PC-9 (cell line): ENCODE results near the gene ATP10B. TPM values are rescaled to one million over a fixed set of nuclear protein-coding genes. Genes with fewer than 3 reads are reported as not detected.

ENCODE experiments used
- BruUV-seq: library from RNA; stranded (reverse); fragments of 400-500 nt; replicated peaks from 2 replicates; lab custom pipeline; 2021; lab: Mats Ljungman, UMichigan
- CTCF ChIA-PET: fragments of 300-600 bp; sonication (Branson Sonifier 250); formaldehyde crosslinking; loops from one replicate; lab custom pipeline; 2022; ENCODE audit warnings: antibody characterized with exemption; lab: Charles Lee
- POLR2A ChIA-PET: fragments of 300-600 bp; sonication (Branson Sonifier 250); formaldehyde crosslinking; loops from one replicate; lab custom pipeline; 2022; ENCODE audit warnings: antibody characterized with exemption; ENCODE audit not compliant: unreplicated experiment; lab: Charles Lee
- DNase-seq, 2 experiments: peaks; one replicate each; pipeline versions ENCODE4 v3.0.0 to v3.0.0-alpha.2; 2015 to 2022; ENCODE audit warnings: mixed read lengths in 1 of 2
- H2AFZ ChIP-seq: fragments of 200-600 bp; sonication (generic); 2 replicates; pipeline ENCODE4 v1.8.1; 2017; ENCODE audit warnings: antibody characterized with exemption
- H3F3A ChIP-seq: fragments of 200-600 bp; sonication (generic); 2 replicates; pipeline ENCODE4 v1.8.1; 2017; ENCODE audit warnings: antibody characterized with exemption, mild to moderate bottlenecking, low read depth; ENCODE audit not compliant: insufficient read depth
- H3K27ac ChIP-seq: fragments of 200-600 bp; sonication (generic); 2 replicates; pipeline ENCODE4 v1.6.1; 2016; ENCODE audit warnings: mixed run types
- H3K27me3 ChIP-seq: fragments of 200-600 bp; sonication (generic); 2 replicates; pipeline ENCODE4 v1.6.1; 2016; ENCODE audit warnings: low read depth, mixed run types; ENCODE audit not compliant: insufficient read depth
- H3K36me3 ChIP-seq: fragments of 200-600 bp; sonication (generic); 2 replicates; pipeline ENCODE4 v1.6.1; 2016; ENCODE audit warnings: low read depth, mixed run types
- H3K4me1 ChIP-seq: fragments of 200-600 bp; sonication (generic); replicated peaks from 2 replicates; pipeline ENCODE4 v1.6.1; 2016; ENCODE audit warnings: mixed run types; ENCODE audit not compliant: insufficient read depth
- H3K4me2 ChIP-seq: fragments of 200-600 bp; sonication (generic); 2 replicates; pipeline ENCODE4 v1.6.1; 2017; ENCODE audit warnings: mixed run types
- H3K4me3 ChIP-seq: fragments of 200-600 bp; sonication (generic); 2 replicates; pipeline ENCODE4 v1.6.1; 2016; ENCODE audit warnings: mixed run types
- H3K79me2 ChIP-seq: fragments of 200-600 bp; sonication (generic); 2 replicates; pipeline ENCODE4 v1.6.1; 2017; ENCODE audit warnings: low read depth, mixed run types
- H3K9me2 ChIP-seq: fragments of 200-600 bp; sonication (generic); 2 replicates; pipeline ENCODE4 v1.8.1; 2017; ENCODE audit warnings: mild to moderate bottlenecking; ENCODE audit not compliant: insufficient read depth
- H3K9me3 ChIP-seq: fragments of 200-600 bp; sonication (generic); 2 replicates; pipeline ENCODE4 v1.8.1; 2016; ENCODE audit warnings: low read depth; ENCODE audit not compliant: insufficient read depth
- H4K20me1 ChIP-seq: fragments of 200-600 bp; sonication (generic); 2 replicates; pipeline ENCODE4 v1.8.1; 2017; ENCODE audit not compliant: insufficient read depth
- CTCF ChIP-seq: fragments of 200-600 bp; sonication (generic); conservative IDR thresholded peaks from 2 replicates; pipeline ENCODE4 v1.6.1; 2017; ENCODE audit warnings: mixed run types, antibody characterized with exemption, mild to moderate bottlenecking, moderate library complexity
- EZH2 ChIP-seq: fragments of 200-600 bp; sonication (generic); IDR thresholded peaks from 2 replicates; pipeline ENCODE4 v1.8.0; 2017; ENCODE audit warnings: antibody characterized with exemption, low read depth
- intact Hi-C: fragments of 100-400 bp; cut with micrococcal nuclease; formaldehyde crosslinking; loops from one replicate; pipeline ENCODE4 v1.10.0; 2022; ENCODE audit not compliant: unreplicated experiment
- total RNA-seq: library from RNA; stranded (reverse); gene quantifications from 2 replicates; pipeline ENCODE4 v1.2.3, GENCODE V29; 2021

Gene ATP10B
- total RNA-seq, 1 experiment from 2014 or later: not detected

GRCh38 chr5:160545832-160546231 lies 306.2 kb downstream of the ATP10B start:
- Histone ChIP-seq H2AFZ (no peak overlapping the region), H3K27ac (no peak overlapping the region), H4K20me1 (no peaks in the 10 kb centered on the region), H3K9me2 (no peaks in the 10 kb centered on the region), H3K4me2 (no peak overlapping the region), H3K4me1 (no peaks in the 10 kb centered on the region), H3K27me3 (no peaks in the 10 kb centered on the region), H3K9me3 (no peaks in the 10 kb centered on the region), H3K79me2 (no peaks in the 10 kb centered on the region), H3F3A (no peaks in the 10 kb centered on the region), H3K36me3 (no peaks in the 10 kb centered on the region), H3K4me3 (no peak overlapping the region)
- POLR2A ChIA-PET: interaction anchor here (0.6 kb wide), 1 partner anchor 688 kb away, joined by 4 read pairs; no protein-coding TSS in a partner anchor
- no peak for TF ChIP-seq CTCF
- no peak for TF ChIP-seq EZH2
- intact Hi-C loops: no loop called here
- BruUV-seq: no TSS peak
- no peak for DNase-seq
- CTCF ChIA-PET: no interaction called here

GRCh38 chr5:160543395-160543794 lies 308.6 kb downstream of the ATP10B start:
- DNase-seq: no peak
- Histone ChIP-seq H3K9me3 (no peaks in the 10 kb centered on the region), H3K4me3 (no peak overlapping the region), H3K79me2 (no peaks in the 10 kb centered on the region), H4K20me1 (no peaks in the 10 kb centered on the region), H2AFZ (no peak overlapping the region), H3K27ac (no peak overlapping the region), H3K27me3 (no peaks in the 10 kb centered on the region), H3K9me2 (no peaks in the 10 kb centered on the region), H3K4me2 (no peak overlapping the region), H3F3A (no peaks in the 10 kb centered on the region), H3K36me3 (no peaks in the 10 kb centered on the region), H3K4me1 (no peaks in the 10 kb centered on the region)
- CTCF ChIA-PET: no interaction called here
- POLR2A ChIA-PET: no interaction called here
- no TSS peak for BruUV-seq
- TF ChIP-seq EZH2 (no peak), CTCF (no peak)
- intact Hi-C loops: no loop called here

GRCh38 chr5:160542840-160543239 lies 309.2 kb downstream of the ATP10B start:
- no peaks in the 10 kb centered on the region for H3K4me1 ChIP-seq
- no peak overlapping the region for H3K4me2 ChIP-seq

More at GRCh38 chr5:160542840-160543239, 309.2 kb downstream of the ATP10B start:
- intact Hi-C loops: no loop called here
- Histone ChIP-seq H3K27me3 (no peaks in the 10 kb centered on the region), H3K9me2 (no peaks in the 10 kb centered on the region), H3K79me2 (no peaks in the 10 kb centered on the region), H2AFZ (no peak overlapping the region), H4K20me1 (no peaks in the 10 kb centered on the region), H3F3A (no peaks in the 10 kb centered on the region), H3K9me3 (no peaks in the 10 kb centered on the region), H3K27ac (no peak overlapping the region), H3K4me3 (no peak overlapping the region), H3K36me3 (no peaks in the 10 kb centered on the region)
- POLR2A ChIA-PET: no interaction called here
- BruUV-seq: no TSS peak
- no peak for TF ChIP-seq CTCF
- no peak for TF ChIP-seq EZH2
- no peak for DNase-seq
- CTCF ChIA-PET: no interaction called here
